ENCODE results near the gene PNPLA6. TPM values are rescaled to one million over a fixed set of nuclear protein-coding genes. Genes with fewer than 3 reads are reported as not detected.

PNPLA6 gene
- total and polyA plus RNA-seq, 10 of the 15 experiments (the other 5 are each of a cell fraction or from before 2014, with no cell fraction given): 0.95 to 105 (median 40.0) TPM

DNA sequence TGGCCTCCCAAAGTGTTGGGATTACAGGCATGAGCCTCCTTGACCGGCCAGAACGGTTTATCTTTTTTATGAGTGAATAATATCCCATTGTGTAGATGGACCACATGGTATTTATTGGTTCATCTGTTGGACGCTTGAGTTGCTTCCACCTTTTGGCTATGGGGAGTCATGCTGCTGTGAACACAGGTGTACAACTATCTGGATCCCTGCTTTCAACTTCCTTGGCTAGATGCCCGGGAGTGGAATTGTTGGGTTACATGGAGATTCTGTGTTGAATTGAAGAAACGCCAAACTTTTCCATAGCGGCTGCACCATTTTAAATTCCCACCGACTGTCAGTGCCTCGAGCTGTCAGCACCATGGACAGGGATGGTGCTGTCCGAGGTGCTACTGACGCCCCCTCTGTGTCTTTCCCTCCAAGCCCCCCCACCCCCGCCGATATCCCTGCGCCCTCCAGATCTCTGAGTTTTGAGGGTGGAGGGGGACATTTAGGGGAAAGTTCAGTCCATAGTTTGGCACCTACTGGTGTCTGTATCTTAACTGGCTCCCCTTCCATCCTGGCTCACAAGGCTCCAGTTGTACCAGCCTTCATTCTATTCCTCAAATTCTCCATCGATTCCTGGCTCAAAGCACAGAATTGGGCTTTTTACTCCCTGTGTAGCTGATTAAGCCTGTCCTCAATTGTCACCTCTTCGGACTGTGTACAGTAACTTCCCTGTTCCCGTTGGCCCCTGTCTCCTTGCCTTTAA lies 27.3 kb downstream of the PNPLA6 start:
- CTCF ChIA-PET: interaction anchor here (0.6 kb wide), 2 partner anchors 237 to 256 kb away, joined by 3 read pairs; no protein-coding TSS in a partner anchor
- no peak overlapping the region for H3K4me3 ChIP-seq
- SMC1A ChIA-PET (ENCODE audit: uncharacterized antibody, unreplicated experiment): interaction anchor here (0.6 kb wide), 1 partner anchor 237 kb away, joined by 4 read pairs; no protein-coding TSS in a partner anchor
- WGBS (ENCODE audit: insufficient coverage, insufficient replicate concordance, low lambda C conversion rate, missing lambda C conversion rate): 68% methylated on average over 15 of the region's 16 CpGs
- RAD21 ChIA-PET (ENCODE audit: unreplicated experiment): no interaction called here
- no peak overlapping the region for H3K9ac ChIP-seq (ENCODE audit: control insufficient read depth, insufficient read depth, low read length)
- peaks cover 0 to 7% of the 10 kb centered on the region in 2 experiments; a peak in 2 of 4 replicates for H3K36me3 ChIP-seq (ENCODE audit: control insufficient read depth in 2 of 2, insufficient read depth in 2 of 2, low read length in 1 of 2)
- in situ Hi-C loops (cut with MboI): no loop called here
- no peaks in the 10 kb centered on the region for H4K20me1 ChIP-seq (ENCODE audit: control insufficient read depth, insufficient read depth)
- DNase-seq (ENCODE audit: low read depth, low spot score): no peak
- H3K27me3 ChIP-seq (replicated peaks in 1 of 2; ENCODE audit: control insufficient read depth in 2 of 2, insufficient read depth in 2 of 2, low read length in 1 of 2): no peaks in the 10 kb centered on the region
- no peaks in the 10 kb centered on the region for H3K79me2 ChIP-seq (ENCODE audit: control insufficient read depth, insufficient read depth, low read length)
- no peak overlapping the region for H3K4me2 ChIP-seq (ENCODE audit: control insufficient read depth, insufficient read depth)
- intact Hi-C loops (cut with micrococcal nuclease; ENCODE audit: unreplicated experiment): no loop called here
- BruUV-seq (replicated peaks): no TSS peak
- H2AFZ ChIP-seq (ENCODE audit: control insufficient read depth, low read depth, low read length): no peak overlapping the region
- TF ChIP-seq MYB (IDR thresholded peaks at IDR 0.05; ENCODE audit: borderline replicate concordance, low read depth, low read length): no peak
- peak; percentile 92 for TF ChIP-seq SREBF1 (IDR thresholded peaks at IDR 0.05; ENCODE audit: low read length)
- 0 out of 2 replicates have a peak, but pooled peaks have one; percentile 69 for TF ChIP-seq RCOR1 (conservative IDR thresholded peaks at IDR 0.05; ENCODE audit: low read depth, low read length)
- TF ChIP-seq SIN3A (IDR thresholded peaks at IDR 0.05; ENCODE audit: low read depth, low read length): 0 out of 2 replicates have a peak, but pooled peaks have one; percentile 47
- TF ChIP-seq, protein P1, sequence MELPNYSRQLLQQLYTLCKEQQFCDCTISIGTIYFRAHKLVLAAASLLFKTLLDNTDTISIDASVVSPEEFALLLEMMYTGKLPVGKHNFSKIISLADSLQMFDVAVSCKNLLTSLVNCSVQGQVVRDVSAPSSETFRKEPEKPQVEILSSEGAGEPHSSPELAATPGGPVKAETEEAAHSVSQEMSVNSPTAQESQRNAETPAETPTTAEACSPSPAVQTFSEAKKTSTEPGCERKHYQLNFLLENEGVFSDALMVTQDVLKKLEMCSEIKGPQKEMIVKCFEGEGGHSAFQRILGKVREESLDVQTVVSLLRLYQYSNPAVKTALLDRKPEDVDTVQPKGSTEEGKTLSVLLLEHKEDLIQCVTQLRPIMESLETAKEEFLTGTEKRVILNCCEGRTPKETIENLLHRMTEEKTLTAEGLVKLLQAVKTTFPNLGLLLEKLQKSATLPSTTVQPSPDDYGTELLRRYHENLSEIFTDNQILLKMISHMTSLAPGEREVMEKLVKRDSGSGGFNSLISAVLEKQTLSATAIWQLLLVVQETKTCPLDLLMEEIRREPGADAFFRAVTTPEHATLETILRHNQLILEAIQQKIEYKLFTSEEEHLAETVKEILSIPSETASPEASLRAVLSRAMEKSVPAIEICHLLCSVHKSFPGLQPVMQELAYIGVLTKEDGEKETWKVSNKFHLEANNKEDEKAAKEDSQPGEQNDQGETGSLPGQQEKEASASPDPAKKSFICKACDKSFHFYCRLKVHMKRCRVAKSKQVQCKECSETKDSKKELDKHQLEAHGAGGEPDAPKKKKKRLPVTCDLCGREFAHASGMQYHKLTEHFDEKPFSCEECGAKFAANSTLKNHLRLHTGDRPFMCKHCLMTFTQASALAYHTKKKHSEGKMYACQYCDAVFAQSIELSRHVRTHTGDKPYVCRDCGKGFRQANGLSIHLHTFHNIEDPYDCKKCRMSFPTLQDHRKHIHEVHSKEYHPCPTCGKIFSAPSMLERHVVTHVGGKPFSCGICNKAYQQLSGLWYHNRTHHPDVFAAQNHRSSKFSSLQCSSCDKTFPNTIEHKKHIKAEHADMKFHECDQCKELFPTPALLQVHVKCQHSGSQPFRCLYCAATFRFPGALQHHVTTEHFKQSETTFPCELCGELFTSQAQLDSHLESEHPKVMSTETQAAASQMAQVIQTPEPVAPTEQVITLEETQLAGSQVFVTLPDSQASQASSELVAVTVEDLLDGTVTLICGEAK (IDR thresholded peaks at IDR 0.05; ENCODE audit: borderline replicate concordance): peak; percentile 78
- no peak for TF ChIP-seq NRF1 (conservative IDR thresholded peaks at IDR 0.05; ENCODE audit: low read depth, low read length)
- TF ChIP-seq JUND (IDR thresholded peaks at IDR 0.05; ENCODE audit: low read depth, low read length): no peak
- no peak for TF ChIP-seq JUNB (IDR thresholded peaks at IDR 0.05)
- no peak for TF ChIP-seq LARP7 (IDR thresholded peaks at IDR 0.05)
- peak; percentile 96 for TF ChIP-seq REST (IDR thresholded peaks at IDR 0.05; ENCODE audit: low read depth, low read length)
- no peak for TF ChIP-seq ZNF622 (IDR thresholded peaks at IDR 0.05)
- no peak overlapping the region for H3K27ac ChIP-seq (ENCODE audit: control insufficient read depth, insufficient read depth)
- no peak for FAIRE-seq
- no peak for ATAC-seq
- POLR2A ChIA-PET: no interaction called here
- H3K9me3 ChIP-seq (replicated peaks; ENCODE audit: control insufficient read depth, insufficient read depth, low read length): no peaks in the 10 kb centered on the region; the same call in 2 of the 3 replicates
- H3K4me1 ChIP-seq (ENCODE audit: control insufficient read depth, insufficient read depth, low read length): no peaks in the 10 kb centered on the region

Measured in GM12878 (cell line).